Measurements from ENCODE around the gene PACS1.
"Not testable (repeated sequence)": the region's sequence is repeated elsewhere in the genome, so short reads cannot be mapped to it uniquely, and the experiment has no call there.

The PACS1 gene

DNA sequence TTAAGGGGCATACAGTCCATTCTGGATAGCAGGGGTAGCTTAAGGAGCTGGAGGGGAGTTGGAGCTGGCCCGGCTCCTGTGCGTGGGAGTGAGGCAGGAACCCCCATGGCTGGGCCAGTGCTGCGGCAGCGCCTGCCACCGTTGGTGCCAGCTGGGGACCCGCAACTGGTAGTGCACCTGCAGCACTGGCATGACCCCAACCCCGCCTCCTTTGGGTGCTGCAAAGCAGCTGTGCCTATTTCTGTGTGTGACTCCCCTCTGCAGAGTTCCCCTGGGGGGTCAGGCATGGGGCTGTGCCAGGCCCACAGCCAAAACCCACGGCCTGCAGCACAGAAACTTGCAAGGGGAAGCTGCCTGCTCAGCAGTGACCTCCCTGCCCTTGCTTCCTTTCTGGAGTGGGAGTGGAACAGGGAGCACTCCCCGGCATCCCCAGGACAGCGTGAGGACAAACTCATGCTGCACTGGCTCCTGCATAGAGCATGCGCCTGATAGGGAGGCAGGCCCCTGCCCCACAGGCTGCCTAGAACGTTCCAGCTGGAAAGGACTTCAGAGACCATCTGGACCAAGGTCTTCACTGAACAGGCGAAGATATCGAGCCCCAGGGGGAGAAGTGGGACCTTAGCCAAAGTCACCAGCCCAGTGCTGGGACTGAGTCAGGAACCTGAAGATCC, 172.2 kb downstream of the PACS1 start:
- in situ Hi-C loops (cut with MboI; ENCODE audit: low sequenced_read_pairs) = no loop called here

DNA sequence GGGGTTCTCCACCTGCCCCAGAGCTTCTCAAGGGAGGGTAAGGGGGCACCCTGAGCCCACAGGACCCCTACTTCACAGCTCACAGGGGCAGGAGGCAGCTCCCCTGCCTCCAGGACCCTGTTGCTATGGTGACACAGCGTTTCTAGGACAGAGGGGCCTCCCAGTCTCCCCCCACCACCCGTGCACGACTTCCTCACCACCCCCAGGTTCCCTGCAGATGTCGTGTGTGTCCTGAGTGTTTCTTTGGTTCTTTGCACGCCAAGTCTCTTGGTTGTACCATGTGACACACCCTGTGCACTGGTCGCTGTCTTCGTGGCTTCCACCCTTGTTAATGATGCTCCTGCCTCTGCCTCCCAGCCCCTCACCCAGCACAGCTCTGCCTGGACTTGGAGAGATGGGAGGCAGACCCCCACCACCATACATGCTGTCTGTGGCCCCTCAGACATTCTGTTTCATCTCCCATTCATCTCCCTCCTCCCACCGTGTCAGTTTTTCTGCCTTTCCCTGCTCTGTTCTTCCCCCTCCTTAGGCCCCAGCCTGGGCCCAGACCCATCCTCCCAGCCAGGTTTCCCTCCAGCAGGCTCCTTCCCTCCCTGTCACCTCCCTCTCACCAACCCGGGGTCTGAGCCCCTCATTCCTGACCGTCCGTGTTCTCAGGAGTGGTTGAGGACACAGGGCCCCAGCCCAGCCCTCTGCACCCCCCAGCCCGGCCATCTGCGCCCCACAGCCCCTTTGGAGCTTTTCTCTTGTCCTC, 173.9 kb downstream of the PACS1 start:
- in situ Hi-C loops (cut with MboI; ENCODE audit: low sequenced_read_pairs) = no loop called here

DNA sequence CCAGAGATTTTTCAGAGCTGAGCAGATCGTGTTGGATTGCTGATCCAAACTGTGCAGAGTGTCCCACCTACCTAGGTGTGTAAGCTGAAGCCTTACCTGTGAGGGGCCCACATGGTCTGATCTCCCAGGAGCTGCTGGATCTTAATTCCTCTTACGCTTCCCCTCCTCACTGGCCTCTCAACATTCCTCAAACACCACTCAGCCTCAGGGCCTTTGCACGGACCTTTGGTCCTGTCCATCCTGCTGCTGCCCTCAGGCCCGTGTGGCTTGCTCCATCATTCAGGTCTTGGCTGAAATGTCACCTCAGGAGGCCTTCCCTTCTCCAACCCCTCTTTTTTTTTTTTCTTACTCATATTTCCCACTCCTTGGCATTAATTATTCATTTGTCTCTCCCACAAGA, 177.2 kb downstream of the PACS1 start:
- in situ Hi-C loops (cut with MboI; ENCODE audit: low sequenced_read_pairs) = no loop called here

DNA sequence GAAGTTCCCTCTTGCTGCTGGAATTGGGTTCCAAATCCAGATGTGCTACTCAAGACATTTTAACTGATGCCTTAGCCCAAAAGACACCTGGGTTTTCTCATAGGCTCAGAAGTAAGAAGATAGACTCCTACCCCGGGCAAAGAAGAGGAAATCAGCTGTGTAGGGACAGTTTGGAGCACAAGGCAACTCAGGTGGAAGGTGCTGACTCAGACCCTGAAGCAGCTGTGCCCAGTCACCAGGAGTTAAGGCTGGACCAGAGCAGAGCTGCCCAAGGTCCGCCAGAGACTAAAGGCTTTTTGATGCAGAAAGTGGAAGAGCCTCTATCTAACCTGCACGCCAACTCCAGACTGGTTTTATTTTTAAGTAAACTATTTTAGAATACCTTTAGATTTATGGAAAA, 177.7 kb downstream of the PACS1 start:
- in situ Hi-C loops (cut with MboI; ENCODE audit: low sequenced_read_pairs) = no loop called here

DNA sequence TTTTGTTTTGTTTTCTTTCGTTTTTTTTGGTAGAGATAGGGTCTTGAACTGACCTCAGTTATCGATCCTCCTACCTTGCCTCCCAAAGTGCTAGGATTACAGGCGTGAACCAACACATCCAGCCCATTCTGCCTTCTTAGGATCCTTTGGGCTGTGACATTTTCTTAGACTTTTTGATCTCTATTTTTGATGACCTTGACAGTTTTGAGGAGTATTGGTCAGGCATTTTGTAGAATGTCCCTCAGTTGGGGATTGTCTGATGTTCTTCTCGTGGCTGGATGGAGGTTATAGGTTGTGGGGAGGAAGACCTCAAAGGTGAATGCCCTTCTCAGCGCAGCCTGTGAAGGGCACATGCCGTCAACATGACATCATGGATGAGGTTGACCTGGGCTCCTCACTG, 178.8 kb downstream of the PACS1 start:
- in situ Hi-C loops (cut with MboI; ENCODE audit: low sequenced_read_pairs) = no loop called here

DNA sequence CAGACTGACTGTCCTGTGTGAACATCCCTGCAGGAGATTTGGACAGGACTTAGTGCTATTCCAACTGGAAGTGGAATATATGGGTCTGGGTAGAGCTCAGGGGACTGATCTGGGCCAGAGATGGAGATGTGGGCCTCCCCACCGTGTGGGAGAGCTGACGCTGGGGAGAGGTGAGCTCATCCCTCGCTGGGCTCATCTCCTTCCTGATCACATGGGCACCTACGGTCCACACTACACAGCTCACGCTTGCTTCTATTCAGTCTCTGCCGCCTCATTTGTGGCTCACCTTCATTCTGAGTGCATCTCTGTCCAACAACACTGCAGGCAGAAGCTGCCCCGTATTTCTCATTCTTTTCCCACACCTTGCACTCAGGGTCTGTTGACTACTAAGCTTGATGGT, 181.7 kb downstream of the PACS1 start:
- in situ Hi-C loops (cut with MboI; ENCODE audit: low sequenced_read_pairs) = no loop called here

DNA sequence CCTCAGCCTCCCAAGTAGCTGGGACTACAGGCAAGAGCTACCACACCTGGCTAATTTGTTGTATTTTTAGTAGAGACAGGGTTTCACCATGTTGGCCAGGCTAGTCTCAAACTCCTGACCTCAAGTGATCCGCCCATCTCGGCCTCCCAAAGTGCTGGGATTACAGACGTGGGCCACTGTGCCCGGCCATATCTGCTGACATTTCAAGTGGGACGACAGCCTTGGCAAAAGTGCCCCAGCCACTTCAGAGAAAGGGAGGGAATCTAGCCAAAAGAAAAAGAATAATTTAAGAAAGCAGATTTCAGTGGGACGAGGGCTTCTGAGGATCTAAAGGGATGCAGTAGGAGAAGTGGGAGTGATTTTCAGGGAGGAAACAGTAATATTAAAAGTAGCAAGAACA, 183.0 kb downstream of the PACS1 start:
- in situ Hi-C loops (cut with MboI; ENCODE audit: low sequenced_read_pairs) = not testable (repeated sequence)

DNA sequence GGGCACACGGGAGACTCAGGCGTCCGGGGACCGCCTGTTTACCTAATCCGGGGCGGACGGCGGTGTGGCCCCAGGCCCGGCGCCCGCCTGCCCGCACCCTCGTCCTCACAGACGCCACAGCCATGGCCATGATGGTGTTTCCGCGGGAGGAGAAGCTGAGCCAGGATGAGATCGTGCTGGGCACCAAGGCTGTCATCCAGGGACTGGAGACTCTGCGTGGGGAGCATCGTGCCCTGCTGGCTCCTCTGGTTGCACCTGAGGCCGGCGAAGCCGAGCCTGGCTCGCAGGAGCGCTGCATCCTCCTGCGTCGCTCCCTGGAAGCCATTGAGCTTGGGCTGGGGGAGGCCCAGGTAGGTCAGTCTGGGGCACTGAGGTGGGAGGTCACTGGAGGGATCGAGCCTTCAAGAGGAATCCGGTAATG, 188.4 kb downstream of the PACS1 start:
- in situ Hi-C loops (cut with MboI; ENCODE audit: low sequenced_read_pairs) = no loop called here

DNA sequence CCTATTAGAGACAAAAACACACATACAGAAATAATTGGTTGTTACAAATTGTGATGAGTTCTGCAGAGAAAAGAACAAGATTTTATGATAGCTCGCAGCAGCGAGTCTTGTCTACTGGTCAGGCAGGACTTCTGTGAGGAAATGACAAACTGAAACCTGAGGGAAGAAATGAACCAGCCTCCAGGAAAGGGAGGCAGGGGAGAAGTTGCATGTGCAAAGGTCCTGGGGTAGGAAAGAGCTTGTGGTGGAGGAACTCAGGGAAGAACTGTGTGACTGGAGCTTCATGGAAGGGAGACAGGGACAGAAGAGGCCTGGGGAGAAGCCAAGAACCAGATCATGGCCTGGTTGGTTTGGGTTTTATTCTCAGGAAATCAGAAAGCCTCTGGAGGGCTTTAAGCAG, 189.2 kb downstream of the PACS1 start:
- in situ Hi-C loops (cut with MboI; ENCODE audit: low sequenced_read_pairs) = no loop called here

DNA sequence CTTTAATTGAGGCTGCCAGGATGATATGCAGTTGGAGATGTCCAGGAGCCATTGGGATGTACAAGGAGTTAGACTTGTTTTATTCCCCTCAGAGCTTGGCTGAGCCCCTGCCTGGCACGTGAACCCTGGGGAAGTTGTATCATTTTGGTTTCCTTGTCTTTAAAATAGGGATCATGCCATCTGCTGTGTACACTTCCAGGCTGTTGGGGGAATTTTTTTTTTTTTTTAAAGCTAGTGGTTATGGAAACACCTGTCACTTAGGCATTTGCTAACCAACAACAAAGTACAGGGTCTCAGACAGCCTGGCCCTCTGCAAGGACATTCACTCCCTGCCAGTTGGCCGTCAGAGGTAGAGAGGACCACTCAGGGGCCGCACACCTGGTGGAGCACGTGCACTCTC, 189.9 kb downstream of the PACS1 start:
- in situ Hi-C loops (cut with MboI; ENCODE audit: low sequenced_read_pairs) = no loop called here

DNA sequence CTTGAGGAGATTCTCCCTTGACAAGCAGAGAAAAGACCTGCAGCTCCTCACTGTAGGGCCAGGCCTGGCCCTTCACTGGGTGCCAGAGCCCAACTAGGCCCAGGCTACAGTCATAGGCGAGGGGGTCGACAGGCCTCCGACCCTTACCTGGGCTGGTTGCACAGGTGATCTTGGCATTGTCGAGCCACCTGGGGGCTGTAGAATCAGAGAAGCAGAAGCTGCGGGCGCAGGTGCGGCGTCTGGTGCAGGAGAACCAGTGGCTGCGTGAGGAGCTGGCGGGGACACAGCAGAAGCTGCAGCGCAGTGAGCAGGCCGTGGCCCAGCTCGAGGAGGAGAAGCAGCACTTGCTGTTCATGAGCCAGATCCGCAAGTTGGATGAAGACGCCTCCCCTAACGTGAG, 191.5 kb downstream of the PACS1 start:
- in situ Hi-C loops (cut with MboI; ENCODE audit: low sequenced_read_pairs) = no loop called here

DNA sequence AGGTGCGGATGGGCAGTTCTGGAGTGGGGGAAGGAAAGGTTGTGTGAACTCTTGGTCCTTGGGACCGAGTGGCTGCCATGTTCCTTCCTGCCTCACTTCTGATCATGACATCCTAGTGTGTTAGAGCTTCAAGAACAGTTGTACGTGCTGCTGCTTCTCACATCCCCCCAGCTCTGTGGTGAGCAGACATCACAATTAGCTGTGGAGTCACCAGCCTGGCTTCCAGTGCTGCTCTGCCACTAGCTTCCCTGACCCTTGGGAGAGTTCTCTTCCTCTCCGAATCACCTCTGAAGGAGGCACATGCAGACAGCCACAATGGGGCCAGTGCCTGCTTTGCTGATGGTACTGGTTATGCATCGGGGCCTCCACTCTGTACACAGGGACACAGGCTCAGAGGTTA, 192.1 kb downstream of the PACS1 start:
- in situ Hi-C loops (cut with MboI; ENCODE audit: low sequenced_read_pairs) = no loop called here

DNA sequence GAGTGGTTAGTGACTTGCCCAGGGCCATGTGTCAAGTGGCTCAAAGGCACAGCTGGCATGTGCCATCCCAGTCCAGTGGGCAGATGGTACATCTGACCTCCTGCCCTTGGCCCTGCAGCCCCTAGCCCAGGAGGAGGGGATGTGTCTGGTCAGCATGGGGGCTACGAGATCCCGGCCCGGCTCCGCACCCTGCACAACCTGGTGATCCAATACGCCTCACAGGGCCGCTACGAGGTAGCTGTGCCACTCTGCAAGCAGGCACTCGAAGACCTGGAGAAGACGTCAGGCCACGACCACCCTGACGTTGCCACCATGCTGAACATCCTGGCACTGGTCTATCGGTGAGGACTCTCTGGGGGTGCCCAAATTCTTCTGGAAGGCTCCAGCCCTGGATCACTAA, 192.6 kb downstream of the PACS1 start:
- in situ Hi-C loops (cut with MboI; ENCODE audit: low sequenced_read_pairs) = no loop called here

DNA sequence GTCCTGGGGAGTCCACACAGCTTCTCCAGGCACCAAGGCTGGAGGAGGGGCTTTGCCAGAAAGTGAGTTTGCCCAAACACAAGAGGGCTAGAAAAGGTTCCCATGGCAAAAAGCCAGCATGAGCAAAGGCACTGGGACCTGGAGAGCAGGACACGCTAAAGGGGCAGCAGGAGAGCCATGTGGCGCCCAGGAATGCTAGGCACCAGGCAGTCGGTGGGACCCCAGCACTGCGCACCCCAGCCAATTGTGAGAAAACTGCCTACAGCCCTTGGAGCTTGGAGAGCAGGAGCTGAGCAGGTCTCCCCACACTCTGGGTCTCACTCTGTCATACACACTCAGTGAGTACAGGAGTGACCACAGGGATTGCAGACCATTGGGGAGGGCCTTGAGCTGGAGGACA, 193.2 kb downstream of the PACS1 start:
- in situ Hi-C loops (cut with MboI; ENCODE audit: low sequenced_read_pairs) = no loop called here

DNA sequence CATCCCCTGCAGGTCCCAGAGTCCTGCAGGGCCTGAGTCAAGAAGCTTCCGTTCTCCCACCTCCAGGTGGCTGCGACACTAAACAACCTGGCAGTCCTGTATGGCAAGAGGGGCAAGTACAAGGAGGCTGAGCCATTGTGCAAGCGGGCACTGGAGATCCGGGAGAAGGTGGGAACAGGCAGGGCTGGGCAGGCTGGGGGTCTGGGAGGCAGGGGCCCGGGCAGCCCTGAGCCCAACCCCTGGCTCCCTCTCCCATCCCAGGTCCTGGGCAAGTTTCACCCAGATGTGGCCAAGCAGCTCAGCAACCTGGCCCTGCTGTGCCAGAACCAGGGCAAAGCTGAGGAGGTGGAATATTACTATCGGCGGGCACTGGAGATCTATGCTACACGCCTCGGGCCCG, 193.7 kb downstream of the PACS1 start:
- in situ Hi-C loops (cut with MboI; ENCODE audit: low sequenced_read_pairs) = no loop called here

DNA sequence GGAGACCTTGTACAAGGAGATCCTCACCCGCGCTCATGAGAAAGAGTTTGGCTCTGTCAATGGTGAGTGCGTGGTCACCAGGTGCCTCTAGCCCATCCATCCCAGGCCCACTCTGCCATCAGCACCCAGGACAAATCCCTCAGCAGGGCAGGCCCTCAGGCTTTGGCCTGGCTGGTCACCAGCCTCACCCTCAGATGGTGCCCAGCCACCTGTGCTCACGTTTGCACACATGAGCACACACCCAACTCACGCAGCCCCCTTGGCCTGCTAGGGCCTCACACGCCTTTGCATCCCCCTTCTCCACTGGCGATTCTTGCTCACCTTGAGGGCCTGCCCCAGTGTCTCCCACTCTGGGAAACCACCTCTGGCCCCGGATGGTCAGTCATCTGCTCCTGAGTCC, 194.3 kb downstream of the PACS1 start:
- in situ Hi-C loops (cut with MboI; ENCODE audit: low sequenced_read_pairs) = no loop called here

DNA sequence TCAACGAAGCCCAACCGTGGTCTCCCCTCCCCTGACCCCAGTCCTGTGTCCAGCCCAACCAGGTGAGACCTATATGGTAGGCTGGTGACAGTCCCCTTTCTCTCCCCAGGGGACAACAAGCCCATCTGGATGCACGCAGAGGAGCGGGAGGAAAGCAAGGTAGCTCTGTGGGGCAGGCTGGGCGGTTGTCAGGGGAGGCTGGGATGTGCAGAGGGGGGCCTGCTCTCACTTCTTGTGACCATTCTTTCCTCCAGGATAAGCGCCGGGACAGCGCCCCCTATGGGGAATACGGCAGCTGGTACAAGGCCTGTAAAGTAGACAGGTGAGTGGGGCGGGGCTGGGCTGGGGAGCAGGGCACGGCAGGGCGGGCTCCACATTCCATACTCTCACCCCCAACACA, 194.8 kb downstream of the PACS1 start:
- in situ Hi-C loops (cut with MboI; ENCODE audit: low sequenced_read_pairs) = no loop called here

DNA sequence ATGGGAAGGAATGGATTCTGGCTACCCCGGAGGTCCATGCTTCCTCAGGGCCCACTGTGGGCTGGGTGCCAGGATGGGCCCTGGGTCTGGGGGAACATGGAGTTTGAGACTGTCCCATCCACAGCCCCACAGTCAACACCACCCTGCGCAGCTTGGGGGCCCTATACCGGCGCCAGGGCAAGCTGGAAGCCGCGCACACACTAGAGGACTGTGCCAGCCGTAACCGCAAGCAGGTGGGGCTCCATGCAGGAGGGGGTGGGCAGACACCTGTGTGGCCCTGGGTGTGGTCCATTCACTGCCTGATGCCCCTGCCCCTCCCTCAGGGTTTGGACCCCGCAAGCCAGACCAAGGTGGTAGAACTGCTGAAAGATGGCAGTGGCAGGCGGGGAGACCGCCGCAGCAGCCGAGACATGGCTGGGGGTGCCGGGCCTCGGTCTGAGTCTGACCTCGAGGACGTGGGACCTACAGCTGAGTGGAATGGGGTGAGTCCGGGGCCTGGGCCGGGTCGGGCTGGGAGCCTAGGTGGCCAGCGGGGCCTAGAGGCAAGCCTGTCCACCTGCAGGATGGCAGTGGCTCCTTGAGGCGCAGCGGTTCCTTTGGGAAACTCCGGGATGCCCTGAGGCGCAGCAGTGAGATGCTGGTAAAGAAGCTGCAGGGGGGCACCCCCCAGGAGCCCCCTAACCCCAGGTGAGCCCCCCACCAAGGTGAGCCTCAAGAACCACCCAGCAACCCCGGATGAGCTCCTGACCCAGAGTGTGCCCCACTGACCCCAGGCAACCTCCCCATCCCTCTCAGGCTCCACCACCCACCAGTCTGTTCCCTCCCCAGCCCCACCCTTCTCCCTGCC, 195.7 kb downstream of the PACS1 start:
- in situ Hi-C loops (cut with MboI; ENCODE audit: low sequenced_read_pairs) = no loop called here

DNA sequence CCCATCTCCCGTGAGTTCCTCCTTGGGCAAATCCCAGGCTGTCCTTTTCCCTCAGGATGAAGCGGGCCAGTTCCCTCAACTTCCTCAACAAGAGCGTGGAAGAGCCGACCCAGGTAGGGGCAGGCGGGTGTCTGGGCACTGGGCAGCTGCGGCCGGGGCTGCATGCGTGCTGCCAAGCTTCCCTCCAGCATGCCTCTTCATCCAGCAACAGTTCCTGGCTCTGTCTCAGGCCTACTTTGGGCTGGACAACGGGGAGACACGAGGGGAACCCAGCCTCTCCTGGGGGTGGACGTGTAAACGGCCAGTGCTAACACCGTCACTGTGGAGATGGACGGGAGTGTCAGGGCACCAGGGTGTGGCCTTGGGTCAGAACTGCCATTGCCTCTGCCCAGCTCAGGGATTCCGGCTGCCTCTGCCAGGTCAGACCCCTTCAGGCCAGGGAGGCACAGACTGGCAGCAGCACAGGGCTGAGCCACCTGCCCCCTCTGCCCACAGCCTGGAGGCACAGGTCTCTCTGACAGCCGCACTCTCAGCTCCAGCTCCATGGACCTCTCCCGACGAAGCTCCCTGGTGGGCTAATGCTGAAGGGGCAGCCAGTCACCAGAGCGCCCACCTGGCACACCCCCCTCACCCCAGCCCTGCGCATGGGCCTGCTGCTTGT, 196.4 kb downstream of the PACS1 start:
- in situ Hi-C loops (cut with MboI; ENCODE audit: low sequenced_read_pairs) = no loop called here

DNA sequence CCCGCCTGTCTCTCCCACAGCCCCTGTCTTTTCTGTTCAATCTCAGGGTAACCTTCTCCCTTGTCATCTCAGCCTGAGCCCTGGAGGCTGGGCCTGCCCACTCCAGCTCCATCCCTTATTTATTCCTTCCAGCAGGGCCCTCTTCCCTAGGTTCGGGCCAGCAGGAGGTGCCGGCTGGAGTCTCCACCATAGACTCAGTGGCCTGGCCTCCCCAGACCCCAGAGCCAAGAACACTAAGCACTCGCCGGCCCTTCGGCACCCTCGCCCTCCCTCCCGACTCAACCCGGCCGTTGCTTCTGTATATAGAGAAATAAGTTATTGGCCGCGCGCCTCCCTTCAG, 196.9 kb downstream of the PACS1 start:
- in situ Hi-C loops (cut with MboI; ENCODE audit: low sequenced_read_pairs) = no loop called here
